K562 (cell line): ENCODE results near the gene PTGR2. TPM values are rescaled to one million over a fixed set of nuclear protein-coding genes. Genes with fewer than 3 reads are reported as not detected.
A peak's percentile ranks its signal among the peaks of the same experiment; 100 is the strongest.

ENCODE experiments used
- ATAC-seq: fragments of 200-7000 bp; cut with Tn5 transposase; 3 replicates; pipeline ENCODE4 v1.9.1; 2020; ENCODE audit warnings: moderate library complexity
- BruUV-seq: library from RNA; stranded (reverse); fragments of 400-500 nt; replicated peaks from 2 replicates; lab custom pipeline; 2021; lab: Mats Ljungman, UMichigan
- CTCF ChIA-PET: fragments of 300-600 bp; formaldehyde crosslinking; extraction: SDS; loops from one replicate; lab custom pipeline; 2021; ENCODE audit warnings: low intra/inter-chr PET ratio; lab: Yijun Ruan, JAX
- POLR2A ChIA-PET: fragments of 300-600, 350-650 bp; sonication (Branson Sonifier 250); formaldehyde crosslinking; extraction: SDS; loops from one replicate; lab custom pipeline; 2021; ENCODE audit warnings: antibody characterized with exemption, inconsistent platforms; lab: Yijun Ruan, JAX
- DNase-seq, 4 experiments: peaks; one replicate each; pipeline versions ENCODE4 v3.0.0 to v3.0.0-alpha.2; 2011 to 2018; ENCODE audit warnings: low spot score in 3 of 4, mixed read lengths in 3 of 4; ENCODE audit errors: extremely low read depth in 1 of 4
- FAIRE-seq: peaks from 2 replicates; lab custom pipeline; 2011; peaks lifted over from hg19 to GRCh38; lab: Jason Lieb, UNC
- H2AFZ ChIP-seq: 2 replicates; pipeline ENCODE4 v1.6.0; 2011; ENCODE audit warnings: low read depth, low read length, control low read depth, inconsistent platforms
- H3K27ac ChIP-seq: fragments of 200-600 bp; 3 replicates; pipeline ENCODE4 v1.8.0; 2011; ENCODE audit warnings: low read depth, mild to moderate bottlenecking, control low read depth, inconsistent platforms, low read length, moderate library complexity, mixed read lengths; ENCODE audit errors: extremely low read depth
- H3K27me3 ChIP-seq, 2 experiments: fragments of 300-600 bp in 1 of 2; 2 replicates in 1 of 2; 3 replicates in 1 of 2; pipeline versions ENCODE4 v1.6.0 to v1.8.0; 2011; ENCODE audit warnings: inconsistent platforms in 2 of 2, low read length in 2 of 2, mild to moderate bottlenecking in 1 of 2, mixed read lengths in 1 of 2, moderate library complexity in 1 of 2; ENCODE audit not compliant: control insufficient read depth in 2 of 2, insufficient read depth in 2 of 2
- H3K36me3 ChIP-seq: fragments of 300-600 bp; 3 replicates; pipeline ENCODE4 v1.8.0; 2011; ENCODE audit warnings: mild to moderate bottlenecking, low read length, inconsistent platforms; ENCODE audit not compliant: control insufficient read depth, insufficient read depth
- H3K4me1 ChIP-seq, 2 experiments: fragments of 200-600 bp in 1 of 2; replicated peaks in 1 of 2; 2 replicates in 1 of 2; 3 replicates in 1 of 2; pipeline versions ENCODE4 v1.5.1 to v1.8.0; 2011; ENCODE audit warnings: inconsistent platforms in 2 of 2, low read length in 2 of 2, mild to moderate bottlenecking in 1 of 2, mixed read lengths in 1 of 2, moderate library complexity in 1 of 2; ENCODE audit not compliant: control insufficient read depth in 2 of 2, insufficient read depth in 2 of 2
- H3K4me2 ChIP-seq: 2 replicates; pipeline ENCODE4 v1.6.1; 2011; ENCODE audit warnings: low read length, control low read depth, inconsistent platforms, mixed read lengths; ENCODE audit not compliant: insufficient read depth
- H3K4me3 ChIP-seq: fragments of 200-600 bp; sonication (generic), shearing (Covaris generic); 2 replicates; pipeline ENCODE4 v1.5.1; 2016; ENCODE audit warnings: control low read depth, inconsistent platforms
- H3K79me2 ChIP-seq: fragments of 200-600 bp; 3 replicates; pipeline ENCODE4 v1.8.0; 2011; ENCODE audit warnings: low read length, inconsistent platforms; ENCODE audit not compliant: control insufficient read depth, insufficient read depth
- H3K9ac ChIP-seq, 2 experiments: 2 replicates each; pipeline versions ENCODE4 v1.6.0 to v1.6.1; 2011; ENCODE audit warnings: low read depth in 2 of 2, low read length in 2 of 2, control low read depth in 1 of 2, inconsistent platforms in 1 of 2, mild to moderate bottlenecking in 1 of 2, mixed read lengths in 1 of 2; ENCODE audit not compliant: insufficient read depth in 1 of 2
- H3K9me1 ChIP-seq: one replicate; pipeline ENCODE4 v1.6.0; 2011; ENCODE audit warnings: inconsistent platforms, mild to moderate bottlenecking, low read length, moderate library complexity; ENCODE audit not compliant: control insufficient read depth, insufficient read depth
- H3K9me3 ChIP-seq: replicated peaks from 2 replicates; pipeline ENCODE4 v1.5.1; 2011; ENCODE audit warnings: low read depth, low read length, inconsistent platforms; ENCODE audit not compliant: control insufficient read depth, insufficient read depth
- H4K20me1 ChIP-seq: replicated peaks from 2 replicates; pipeline ENCODE4 v1.6.1; 2011; ENCODE audit warnings: low read length, inconsistent platforms, mixed read lengths; ENCODE audit not compliant: control insufficient read depth, insufficient read depth
- CCNT2 ChIP-seq: IDR thresholded peaks from 2 replicates; pipeline ENCODE4 v1.6.1; 2011; ENCODE audit warnings: borderline replicate concordance, low read depth, mild to moderate bottlenecking, moderate library complexity, mixed read lengths, low read length; ENCODE audit not compliant: insufficient read length; ENCODE audit errors: extremely low read depth
- CEBPB ChIP-seq: fragments of 450-650 bp; IDR thresholded peaks from 2 replicates; pipeline ENCODE4 v1.6.1; 2016; ENCODE audit warnings: missing genetic modification characterization, missing compliant biosample characterization
- CREB5 ChIP-seq: fragments of 250-450 bp; sonication (Bioruptor Pico); IDR thresholded peaks from 2 replicates; pipeline ENCODE4 v1.5.0; 2020; ENCODE audit warnings: mild to moderate bottlenecking
- ELF2 ChIP-seq: fragments of 250-450 bp; sonication (Bioruptor Pico); IDR thresholded peaks from 2 replicates; pipeline ENCODE4 v1.5.0; 2021; ENCODE audit warnings: mild to moderate bottlenecking
- EP400 ChIP-seq: fragments of 450-650 bp; IDR thresholded peaks from 2 replicates; pipeline ENCODE4 v1.6.1; 2017; ENCODE audit warnings: antibody characterized with exemption, mild to moderate bottlenecking, moderate library complexity
- EWSR1 ChIP-seq: fragments of 450-650 bp; IDR thresholded peaks from 2 replicates; pipeline ENCODE4 v1.6.1; 2018; ENCODE audit warnings: borderline replicate concordance, mild to moderate bottlenecking, low read depth, moderate library complexity; ENCODE audit not compliant: partially characterized antibody
- GTF2F1 ChIP-seq: IDR thresholded peaks from 2 replicates; pipeline ENCODE4 v1.6.1; 2011; ENCODE audit warnings: low read depth, low read length, improper control_type of control experiment
- MYNN ChIP-seq, 2 experiments: sonication (generic); formaldehyde crosslinking in 1 of 2; IDR thresholded peaks; 2 replicates each; pipeline versions ENCODE4 v1.5.0 to v1.6.1; 2016 to 2020; ENCODE audit warnings: antibody characterized with exemption in 1 of 2, missing genetic modification reagents in 1 of 2
- NFIX ChIP-seq: fragments of 250-450 bp; sonication (Bioruptor Pico); IDR thresholded peaks from 2 replicates; pipeline ENCODE4 v1.4.0; 2020; ENCODE audit warnings: low read depth, mild to moderate bottlenecking, moderate library complexity
- NFRKB ChIP-seq: fragments of 450-650 bp; IDR thresholded peaks from 2 replicates; pipeline ENCODE4 v1.6.1; 2016; ENCODE audit warnings: low read depth
- PCBP2 ChIP-seq: fragments of 200-400 bp; formaldehyde crosslinking; IDR thresholded peaks from 2 replicates; pipeline ENCODE4 v1.6.1; 2018; ENCODE audit warnings: low read length, low read depth, mild to moderate bottlenecking, moderate library complexity; ENCODE audit not compliant: poor library complexity, severe bottlenecking
- SAP30 ChIP-seq: fragments of 200-600 bp; sonication (generic); IDR thresholded peaks from 2 replicates; pipeline ENCODE4 v1.6.1; 2012; ENCODE audit warnings: borderline replicate concordance, low read depth, mild to moderate bottlenecking, moderate library complexity, low read length, control low read depth, inconsistent platforms; ENCODE audit not compliant: insufficient read depth, poor library complexity, severe bottlenecking
- SMARCA5 ChIP-seq: fragments of 450-650 bp; IDR thresholded peaks from 2 replicates; pipeline ENCODE4 v1.6.1; 2016
- ZNF280B ChIP-seq: fragments of 250-450 bp; sonication (Bioruptor Pico); IDR thresholded peaks from 2 replicates; pipeline ENCODE4 v1.5.1; 2021; ENCODE audit warnings: mild to moderate bottlenecking
- ZNF449 ChIP-seq: fragments of 250-450 bp; sonication (Bioruptor Pico); IDR thresholded peaks from 2 replicates; pipeline ENCODE4 v1.8.0; 2022; ENCODE audit warnings: moderate library complexity, mild to moderate bottlenecking, inconsistent platforms
- ZNF764 ChIP-seq: fragments of 250-450 bp; sonication (Bioruptor Pico); IDR thresholded peaks from 2 replicates; pipeline ENCODE4 v1.4.0; 2020; ENCODE audit warnings: low read depth, mild to moderate bottlenecking, moderate library complexity
- ZNF766 ChIP-seq: fragments of 200-800 bp; sonication (Bioruptor generic); conservative IDR thresholded peaks from 2 replicates; pipeline ENCODE4 v1.6.1; 2016; ENCODE audit warnings: missing genetic modification characterization, missing compliant biosample characterization
- ZNF778 ChIP-seq: fragments of 450-650 bp; formaldehyde crosslinking; IDR thresholded peaks from 2 replicates; pipeline ENCODE4 v1.4.0; 2020; ENCODE audit warnings: mild to moderate bottlenecking, moderate library complexity
- WGBS: fragments of 100-300 bp; shearing (Covaris generic); methylation state at CpG from one replicate; pipeline ENCODE4 v1.1.6; 2016; ENCODE audit warnings: low coverage, mixed read lengths; ENCODE audit not compliant: insufficient coverage; ENCODE audit errors: missing lambda C conversion rate; 5-methylcytosine and 5-hydroxymethylcytosine counted together
- in situ Hi-C: fragments of 300-500 bp; cut with MboI; formaldehyde crosslinking; loops from 4 replicates; pipeline ENCODE4 v1.15.0; 2018; ENCODE audit warnings: inconsistent platforms, mixed read lengths
- intact Hi-C: fragments of 100-400 bp; cut with micrococcal nuclease; formaldehyde crosslinking; loops from 2 replicates; pipeline ENCODE4 v1.14.2; 2022
- polyA plus RNA-seq, 8 experiments: library from polyadenylated mRNA; depleted of rRNA in 4 of 8; stranded (reverse) in 5 of 8; unstranded in 3 of 8; fragments of >200 nt; fragmentation: Nextera tagmentation in 2 of 8; fragmentation: Illumina TruSeq in 1 of 8; extraction: Ambion mirVana in 2 of 8; extraction: Trizol in 1 of 8; gene quantifications; 2 replicates each; pipeline versions ENCODE4 v1.2.1 to v1.2.3, GENCODE V29; 2011 to 2014; ENCODE audit warnings: inconsistent platforms in 1 of 8, missing spikeins in 1 of 8
- total RNA-seq, 7 experiments: library from RNA; depleted of rRNA in 6 of 7; stranded (reverse); fragments of >200 nt in 6 of 7; fragmentation: Illumina TruSeq in 2 of 7; extraction: Trizol in 2 of 7; gene quantifications; 2 replicates each; pipeline versions ENCODE4 v1.2.1 to v1.2.3, GENCODE V29; 2011 to 2021; ENCODE audit warnings: low replicate concordance in 1 of 7

The PTGR2 gene
- total and polyA plus RNA-seq, 9 of the 15 experiments (the other 6 are each of a cell fraction or from before 2014, with no cell fraction given): 7.4 to 23.0 (median 13.0) TPM

- FAIRE-seq: peak; percentile 74
- POLR2A ChIA-PET: interaction anchor here (1.1 to 3.0 kb wide), 3 partner anchors 9 to 17 kb away, joined by 3 to 8 read pairs (median 3); partner anchors contain the start of gene PTGR2
- TF ChIP-seq ZNF766 (CRISPR knock-in tag): no peak
- TF ChIP-seq ZNF449 (CRISPR knock-in tag): no peak
- TF ChIP-seq ELF2 (CRISPR knock-in tag): no peak
- no peak for TF ChIP-seq EWSR1
- TF ChIP-seq EP400: no peak
- TF ChIP-seq SAP30: no peak
- peak; percentile 38 for TF ChIP-seq CCNT2
- no peak for TF ChIP-seq PCBP2
- TF ChIP-seq NFRKB: no peak
- TF ChIP-seq GTF2F1: no peak
- no peak for TF ChIP-seq CEBPB (tag)
- TF ChIP-seq MYNN (IDR thresholded peaks at IDR 0.05): no peak
- TF ChIP-seq MYNN (CRISPR knock-in tag; IDR thresholded peaks at IDR 0.05): no peak
- no peak for TF ChIP-seq ZNF764
- TF ChIP-seq SMARCA5: no peak
- no peak for TF ChIP-seq ZNF280B (CRISPR knock-in tag)
- no peak for TF ChIP-seq ZNF778 (CRISPR knock-in tag)
- no peak for TF ChIP-seq CREB5 (CRISPR knock-in tag)
- no peak for TF ChIP-seq NFIX
These were observed 9.4 kb downstream of the PTGR2 start for GRCh38 chr14:73861073-73861472.

More at GRCh38 chr14:73861073-73861472, 9.4 kb downstream of the PTGR2 start:
- Histone ChIP-seq H2AFZ (no peak overlapping the region), H3K9ac (no peak overlapping the region), H3K4me2 (no peak overlapping the region), H3K27ac (no peak overlapping the region; the same call in 2 of the 3 replicates), H3K36me3 (peaks cover 38% of the 10 kb centered on the region), H3K79me2 (no peaks in the 10 kb centered on the region), H3K9me3 (no peaks in the 10 kb centered on the region), H3K4me3 (no peak overlapping the region), H3K27me3 (no peaks in the 10 kb centered on the region), H3K9me1 (no peaks in the 10 kb centered on the region), H4K20me1 (no peaks in the 10 kb centered on the region), H3K4me1 (peaks cover 0 to 3% of the 10 kb centered on the region in 2 experiments; a peak in 3 of 5 replicates)
- in situ Hi-C loops (no loop called here), intact Hi-C loops (no loop called here)
- CTCF ChIA-PET: no interaction called here
- ATAC-seq (peak; percentile 94), DNase-seq (peak in 2 of 4 experiments; percentile 41 to 66)
- BruUV-seq: no TSS peak
- WGBS: 31% methylated on average over 5 of the region's 5 CpGs
